Tibial artery (tissue), 4 donors: Measurements from ENCODE around the gene ARX.

ENCODE experiments used
- DNase-seq, 2 donors: peaks; one replicate each; pipeline ENCODE4 v3.0.0-alpha.2; 2019
- H3K27ac ChIP-seq, 2 donors: fragments of 200-600 bp; sonication (generic) in 1 of 2; 1 replicate in 1 of 2; 2 replicates in 1 of 2; pipeline ENCODE4 v1.5.1; 2018 to 2019; ENCODE audit warnings: mild to moderate bottlenecking in 1 of 2
- H3K27me3 ChIP-seq, 2 donors: fragments of 200-600 bp; sonication (generic) in 1 of 2; one replicate each; pipeline versions ENCODE4 v1.5.1 to v1.6.0; 2016 to 2019
- H3K36me3 ChIP-seq, 3 donors: fragments of 200-600 bp; sonication (generic) in 2 of 3; one replicate each; pipeline ENCODE4 v1.5.1; 2016 to 2019; ENCODE audit warnings: mild to moderate bottlenecking in 2 of 3
- H3K4me1 ChIP-seq, 4 donors: fragments of 200-600 bp; sonication (generic) in 2 of 4; 1 replicate in 3 of 4; 2 replicates in 1 of 4; pipeline ENCODE4 v1.5.1; 2016 to 2019
- H3K4me3 ChIP-seq, 2 donors: fragments of 200-600 bp; sonication (generic) in 1 of 2; 1 replicate in 1 of 2; 2 replicates in 1 of 2; pipeline ENCODE4 v1.5.1; 2018 to 2019; ENCODE audit warnings: mild to moderate bottlenecking in 2 of 2
- H3K9me3 ChIP-seq, 3 donors: fragments of 200-600 bp; sonication (generic) in 1 of 3; one replicate each; pipeline ENCODE4 v1.5.1; 2016 to 2019
- CTCF ChIP-seq, 2 experiments: fragments of 200-600 bp in 1 of 2; fragments of 450-650 bp in 1 of 2; IDR thresholded peaks; one replicate each; pipeline ENCODE4 v1.5.1; 2017 to 2019; ENCODE audit warnings: antibody characterized with exemption in 2 of 2, mild to moderate bottlenecking in 1 of 2, moderate library complexity in 1 of 2
- intact Hi-C: fragments of 100-400 bp; cut with DNase I; formaldehyde crosslinking; loops from one replicate; pipeline ENCODE4 v1.15.0; 2023; ENCODE audit warnings: low total_unique reads

ARX gene

GRCh38 chrX:25011589-25012432, 4.0 kb downstream of the ARX start:
- intact Hi-C loops = no loop called here
- no peak for TF ChIP-seq CTCF (IDR thresholded peaks at IDR 0.05)
- H3K9me3 ChIP-seq = peaks cover 0 to 16% (median 0%) of the 10 kb centered on the region in 3 donors
- no peak overlapping the region for H3K27ac ChIP-seq
- peaks cover 0 to 25% (median 14%) of the 10 kb centered on the region in 4 donors for H3K4me1 ChIP-seq
- H3K4me3 ChIP-seq = no peak overlapping the region
- DNase-seq = no peak
- no peaks in the 10 kb centered on the region for H3K36me3 ChIP-seq
- H3K27me3 ChIP-seq = peaks cover 0 to 87% of the 10 kb centered on the region in 2 donors

- intact Hi-C loops = no loop called here
- Histone ChIP-seq H3K27ac (no peak overlapping the region), H3K4me3 (no peak overlapping the region), H3K9me3 (peaks cover 0 to 14% (median 0%) of the 10 kb centered on the region in 3 donors), H3K27me3 (peaks cover 0 to 87% of the 10 kb centered on the region in 2 donors), H3K36me3 (no peaks in the 10 kb centered on the region), H3K4me1 (peaks cover 0 to 28% (median 14%) of the 10 kb centered on the region in 4 donors)
- TF ChIP-seq CTCF (IDR thresholded peaks at IDR 0.05) = no peak
- DNase-seq = no peak
Measured at GRCh38 chrX:25010784-25011588, 4.8 kb downstream of the ARX start.

- Histone ChIP-seq H3K27ac (no peak overlapping the region), H3K27me3 (peaks cover 0 to 87% of the 10 kb centered on the region in 2 donors), H3K36me3 (no peaks in the 10 kb centered on the region), H3K4me3 (no peak overlapping the region), H3K9me3 (peaks cover 0 to 6% (median 0%) of the 10 kb centered on the region in 3 donors), H3K4me1 (peaks cover 0 to 38% (median 24%) of the 10 kb centered on the region in 4 donors)
- intact Hi-C loops = no loop called here
- DNase-seq = no peak
- no peak for TF ChIP-seq CTCF (IDR thresholded peaks at IDR 0.05)
Measured at GRCh38 chrX:25009407-25009806, 6.4 kb downstream of the ARX start.

- DNase-seq = no peak
- H3K27me3 ChIP-seq = peaks cover 0 to 84% of the 10 kb centered on the region in 2 donors
- TF ChIP-seq CTCF (IDR thresholded peaks at IDR 0.05) = no peak
- H3K36me3 ChIP-seq = no peaks in the 10 kb centered on the region
- H3K27ac ChIP-seq = no peak overlapping the region
- intact Hi-C loops = no loop called here
- H3K4me1 ChIP-seq = peaks cover 0 to 33% (median 20%) of the 10 kb centered on the region in 4 donors
- H3K4me3 ChIP-seq = no peak overlapping the region
- H3K9me3 ChIP-seq = no peaks in the 10 kb centered on the region
Measured at GRCh38 chrX:25007059-25008053, 8.4 kb downstream of the ARX start.

- H3K27ac ChIP-seq = no peak overlapping the region
- peaks cover 0 to 29% (median 19%) of the 10 kb centered on the region in 4 donors for H3K4me1 ChIP-seq
- TF ChIP-seq CTCF (IDR thresholded peaks at IDR 0.05) = no peak
- peaks cover 0 to 81% of the 10 kb centered on the region in 2 donors for H3K27me3 ChIP-seq
- no peak for DNase-seq
- no peaks in the 10 kb centered on the region for H3K9me3 ChIP-seq
- H3K4me3 ChIP-seq = no peak overlapping the region
- no peaks in the 10 kb centered on the region for H3K36me3 ChIP-seq
- intact Hi-C loops = no loop called here
Measured at GRCh38 chrX:25006586-25007058, 9.1 kb downstream of the ARX start.
